ENCODE data around the gene DEFB131A.
"Not testable (repeated sequence)": the region's sequence is repeated elsewhere in the genome, so short reads cannot be mapped to it uniquely, and the experiment has no call there.

GRCh38 chr4:9497575-9498467, 53.6 kb downstream of the DEFB131A start:
- TF ChIP-seq, protein P1, sequence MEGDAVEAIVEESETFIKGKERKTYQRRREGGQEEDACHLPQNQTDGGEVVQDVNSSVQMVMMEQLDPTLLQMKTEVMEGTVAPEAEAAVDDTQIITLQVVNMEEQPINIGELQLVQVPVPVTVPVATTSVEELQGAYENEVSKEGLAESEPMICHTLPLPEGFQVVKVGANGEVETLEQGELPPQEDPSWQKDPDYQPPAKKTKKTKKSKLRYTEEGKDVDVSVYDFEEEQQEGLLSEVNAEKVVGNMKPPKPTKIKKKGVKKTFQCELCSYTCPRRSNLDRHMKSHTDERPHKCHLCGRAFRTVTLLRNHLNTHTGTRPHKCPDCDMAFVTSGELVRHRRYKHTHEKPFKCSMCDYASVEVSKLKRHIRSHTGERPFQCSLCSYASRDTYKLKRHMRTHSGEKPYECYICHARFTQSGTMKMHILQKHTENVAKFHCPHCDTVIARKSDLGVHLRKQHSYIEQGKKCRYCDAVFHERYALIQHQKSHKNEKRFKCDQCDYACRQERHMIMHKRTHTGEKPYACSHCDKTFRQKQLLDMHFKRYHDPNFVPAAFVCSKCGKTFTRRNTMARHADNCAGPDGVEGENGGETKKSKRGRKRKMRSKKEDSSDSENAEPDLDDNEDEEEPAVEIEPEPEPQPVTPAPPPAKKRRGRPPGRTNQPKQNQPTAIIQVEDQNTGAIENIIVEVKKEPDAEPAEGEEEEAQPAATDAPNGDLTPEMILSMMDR (IDR thresholded peaks at IDR 0.05), result not testable (repeated sequence)
- not testable (repeated sequence) for TF ChIP-seq POLR2A (IDR thresholded peaks at IDR 0.05)

All from lower leg skin (tissue), 3 donors.